SU-DHL-6 (cell line): Measurements from ENCODE around the gene SCFD2.

ENCODE experiments used
- H2AFZ ChIP-seq: fragments of 200-600 bp; sonication (generic); 2 replicates; pipeline ENCODE4 v1.6.1; 2014; ENCODE audit warnings: low read depth, mild to moderate bottlenecking, moderate library complexity, mixed read lengths, antibody characterized with exemption, low read length; ENCODE audit not compliant: severe bottlenecking
- H3F3A ChIP-seq: fragments of 200-600 bp; shearing (Covaris generic); 2 replicates; pipeline ENCODE4 v1.6.0; 2016; ENCODE audit warnings: antibody characterized with exemption, mild to moderate bottlenecking; ENCODE audit not compliant: insufficient read depth
- H3K27ac ChIP-seq: fragments of 200-600 bp; sonication (generic); 2 replicates; pipeline ENCODE4 v1.5.1; 2016; ENCODE audit warnings: low read depth, mild to moderate bottlenecking, low read length, moderate library complexity, mixed read lengths
- H3K27me3 ChIP-seq: fragments of 200-600 bp; sonication (generic), shearing (Covaris generic); 2 replicates; pipeline ENCODE4 v1.6.0; 2014; ENCODE audit warnings: mild to moderate bottlenecking, low read length
- H3K36me3 ChIP-seq: fragments of 200-600 bp; sonication (generic); 2 replicates; pipeline ENCODE4 v1.6.1; 2014; ENCODE audit warnings: mild to moderate bottlenecking, low read length, mixed read lengths
- H3K4me2 ChIP-seq: fragments of 300-600, 200-600 bp; shearing (Covaris generic), sonication (generic); 2 replicates; pipeline ENCODE4 v1.6.0; 2014; ENCODE audit warnings: low read length, low read depth, mild to moderate bottlenecking; ENCODE audit not compliant: poor library complexity, severe bottlenecking
- H3K4me3 ChIP-seq: fragments of 200-600 bp; sonication (generic); 2 replicates; pipeline ENCODE4 v1.5.1; 2014; ENCODE audit warnings: antibody characterized with exemption, low read length, mild to moderate bottlenecking, mixed read lengths; ENCODE audit not compliant: insufficient read depth, poor library complexity, severe bottlenecking
- H3K79me2 ChIP-seq: fragments of 200-600 bp; sonication (generic); 2 replicates; pipeline ENCODE4 v1.6.1; 2014; ENCODE audit warnings: mild to moderate bottlenecking, low read length, moderate library complexity; ENCODE audit not compliant: insufficient read depth
- H3K9ac ChIP-seq: fragments of 200-600 bp; sonication (generic); 2 replicates; pipeline ENCODE4 v1.7.0; 2014; ENCODE audit warnings: mild to moderate bottlenecking, low read length
- H3K9me2 ChIP-seq: fragments of 200-600 bp; sonication (generic); replicated peaks from 2 replicates; pipeline ENCODE4 v1.6.1; 2014; ENCODE audit warnings: low read length; ENCODE audit not compliant: insufficient read depth
- H3K9me3 ChIP-seq: fragments of 200-600 bp; sonication (generic); 2 replicates; pipeline ENCODE4 v1.6.1; 2014; ENCODE audit warnings: low read length, mixed read lengths; ENCODE audit not compliant: insufficient read depth
- H4K20me1 ChIP-seq: fragments of 200-600 bp; sonication (generic); 2 replicates; pipeline ENCODE4 v1.6.1; 2014; ENCODE audit warnings: low read depth, mild to moderate bottlenecking, antibody characterized with exemption, low read length, moderate library complexity, mixed read lengths
- CTCF ChIP-seq: fragments of 200-600 bp; sonication (generic); IDR thresholded peaks from one replicate; pipeline ENCODE4 v1.5.1; 2017; ENCODE audit warnings: antibody characterized with exemption, mild to moderate bottlenecking, low read length, moderate library complexity; ENCODE audit not compliant: insufficient read depth, poor library complexity, severe bottlenecking
- EZH2phosphoT487 ChIP-seq: fragments of 200-600 bp; sonication (generic), shearing (Covaris generic); conservative IDR thresholded peaks from 2 replicates; pipeline ENCODE4 v1.6.1; 2018; ENCODE audit warnings: mild to moderate bottlenecking, antibody characterized with exemption, low read length, moderate library complexity, mixed read lengths

Gene SCFD2

GRCh38 chr4:52948057-52948423 is 417.8 kb downstream of the SCFD2 start:
- TF ChIP-seq CTCF (no peak), EZH2phosphoT487 (no peak)
- H3K4me3 ChIP-seq: no peak overlapping the region
- no peaks in the 10 kb centered on the region for H3K9me2 ChIP-seq
- no peaks in the 10 kb centered on the region for H3K79me2 ChIP-seq
- H4K20me1 ChIP-seq: no peaks in the 10 kb centered on the region
- no peaks in the 10 kb centered on the region for H3F3A ChIP-seq
- H3K9me3 ChIP-seq: no peaks in the 10 kb centered on the region
- no peak overlapping the region for H3K4me2 ChIP-seq
- H3K9ac ChIP-seq: no peak overlapping the region
- H3K27me3 ChIP-seq: no peaks in the 10 kb centered on the region
- H3K27ac ChIP-seq: no peak overlapping the region
- H3K36me3 ChIP-seq: no peaks in the 10 kb centered on the region
- no peak overlapping the region for H2AFZ ChIP-seq

- TF ChIP-seq CTCF: no peak
- TF ChIP-seq EZH2phosphoT487: no peak
These were observed 418.3 kb downstream of the SCFD2 start for GRCh38 chr4:52947401-52948056.

GRCh38 chr4:52946855-52947254 is 419.0 kb downstream of the SCFD2 start:
- no peak overlapping the region for H2AFZ ChIP-seq
- H3K4me3 ChIP-seq: no peak overlapping the region
- H3K36me3 ChIP-seq: no peaks in the 10 kb centered on the region
- no peak overlapping the region for H3K4me2 ChIP-seq
- TF ChIP-seq EZH2phosphoT487: no peak
- no peak for TF ChIP-seq CTCF
- H3K9me3 ChIP-seq: no peaks in the 10 kb centered on the region
- H4K20me1 ChIP-seq: no peaks in the 10 kb centered on the region
- H3K27ac ChIP-seq: no peak overlapping the region
- no peaks in the 10 kb centered on the region for H3K9me2 ChIP-seq
- H3K27me3 ChIP-seq: no peaks in the 10 kb centered on the region
- no peak overlapping the region for H3K9ac ChIP-seq
- H3K79me2 ChIP-seq: no peaks in the 10 kb centered on the region
- no peaks in the 10 kb centered on the region for H3F3A ChIP-seq

More at GRCh38 chr4:52947401-52948056, 418.3 kb downstream of the SCFD2 start:
- Histone ChIP-seq H3K4me2 (no peak overlapping the region), H3K4me3 (no peak overlapping the region), H3K79me2 (no peaks in the 10 kb centered on the region), H3K27me3 (no peaks in the 10 kb centered on the region), H3F3A (no peaks in the 10 kb centered on the region), H2AFZ (no peak overlapping the region), H4K20me1 (no peaks in the 10 kb centered on the region), H3K36me3 (no peaks in the 10 kb centered on the region), H3K27ac (no peak overlapping the region), H3K9ac (no peak overlapping the region), H3K9me2 (no peaks in the 10 kb centered on the region), H3K9me3 (no peaks in the 10 kb centered on the region)
